WTC11 (cell line): ENCODE data around the gene OSBPL10. TPM values are rescaled to one million over a fixed set of nuclear protein-coding genes. Genes with fewer than 3 reads are reported as not detected.

Experiments used
- ATAC-seq: fragments of 200-7000 bp; cut with Tn5 transposase; 2 replicates; pipeline ENCODE4 v1.10.0; 2021; ENCODE audit warnings: mild to moderate bottlenecking, moderate library complexity
- CTCF ChIA-PET: fragments of 300-600 bp; sonication (Branson Sonifier 250); formaldehyde crosslinking; loops from one replicate; lab custom pipeline; 2021; ENCODE audit warnings: antibody characterized with exemption; lab: Charles Lee
- POLR2A ChIA-PET: fragments of 350-600 bp; sonication (Branson Sonifier 250); formaldehyde crosslinking; loops from one replicate; lab custom pipeline; 2021; ENCODE audit warnings: antibody characterized with exemption; lab: Charles Lee
- DNase-seq: peaks from one replicate; pipeline ENCODE4 v3.0.0; 2021; ENCODE audit warnings: low spot score
- H3K27ac Mint-ChIP-seq: 2 replicates; pipeline ENCODE4 v1.8.0; 2021; ENCODE audit warnings: mixed read lengths
- H3K27me3 Mint-ChIP-seq: 2 replicates; pipeline ENCODE4 v1.8.0; 2021; ENCODE audit warnings: low read depth, mild to moderate bottlenecking, moderate library complexity, mixed read lengths
- H3K36me3 Mint-ChIP-seq: 2 replicates; pipeline ENCODE4 v1.8.0; 2021; ENCODE audit warnings: mixed read lengths
- H3K4me1 Mint-ChIP-seq: 2 replicates; pipeline ENCODE4 v1.8.0; 2022; ENCODE audit warnings: mixed read lengths
- H3K4me3 Mint-ChIP-seq: 2 replicates; pipeline ENCODE4 v1.8.0; 2021; ENCODE audit warnings: mild to moderate bottlenecking, moderate library complexity, mixed read lengths
- H3K9me3 Mint-ChIP-seq: 2 replicates; pipeline ENCODE4 v1.8.0; 2021; ENCODE audit warnings: mixed read lengths
- AFF4 ChIP-seq: sonication (generic); formaldehyde crosslinking; IDR thresholded peaks from 2 replicates; pipeline ENCODE4 v1.8.1; 2023; ENCODE audit warnings: mild to moderate bottlenecking, missing genetic modification reagents, borderline replicate concordance
- AR ChIP-seq: fragments of 250-450 bp; sonication (Bioruptor Pico); IDR thresholded peaks from 2 replicates; pipeline ENCODE4 v1.9.0; 2021; ENCODE audit warnings: mild to moderate bottlenecking
- CDX4 ChIP-seq: fragments of 250-450 bp; sonication (Bioruptor Pico); IDR thresholded peaks from 2 replicates; pipeline ENCODE4 v1.9.0; 2021; ENCODE audit warnings: moderate library complexity, mild to moderate bottlenecking, inconsistent platforms, borderline replicate concordance
- E2F5 ChIP-seq: sonication (generic); formaldehyde crosslinking; IDR thresholded peaks from 2 replicates; pipeline ENCODE4 v1.8.1; 2022; ENCODE audit warnings: mild to moderate bottlenecking, moderate library complexity, missing genetic modification reagents
- ERG ChIP-seq: fragments of 250-450 bp; sonication (Bioruptor Pico); IDR thresholded peaks from 2 replicates; pipeline ENCODE4 v1.8.0; 2021; ENCODE audit warnings: mild to moderate bottlenecking
- FOXJ3 ChIP-seq: sonication (generic); formaldehyde crosslinking; IDR thresholded peaks from 2 replicates; pipeline ENCODE4 v1.9.0; 2021; ENCODE audit warnings: missing genetic modification reagents, mild to moderate bottlenecking, borderline replicate concordance
- GRHL2 ChIP-seq: fragments of 250-450 bp; sonication (Bioruptor Pico); IDR thresholded peaks from 2 replicates; pipeline ENCODE4 v1.8.0; 2022; ENCODE audit warnings: mild to moderate bottlenecking, moderate library complexity; ENCODE audit not compliant: insufficient replicate concordance, severe bottlenecking
- HMGA2 ChIP-seq: fragments of 250-450 bp; sonication (Bioruptor Pico); IDR thresholded peaks from 2 replicates; pipeline ENCODE4 v1.4.0; 2021; ENCODE audit warnings: mild to moderate bottlenecking, moderate library complexity
- IRF1 ChIP-seq: sonication (generic); formaldehyde crosslinking; IDR thresholded peaks from 2 replicates; pipeline ENCODE4 v1.8.0; 2023; ENCODE audit warnings: missing genetic modification reagents
- NR1H2 ChIP-seq: sonication (generic); formaldehyde crosslinking; IDR thresholded peaks from 2 replicates; pipeline ENCODE4 v1.9.0; 2021; ENCODE audit warnings: mild to moderate bottlenecking, moderate library complexity, missing genetic modification reagents
- NR2C2 ChIP-seq: sonication (generic); formaldehyde crosslinking; IDR thresholded peaks from 2 replicates; pipeline ENCODE4 v1.8.0; 2022; ENCODE audit warnings: mild to moderate bottlenecking, missing genetic modification reagents
- PRRX2 ChIP-seq: fragments of 250-450 bp; sonication (Bioruptor Pico); IDR thresholded peaks from 2 replicates; pipeline ENCODE4 v1.8.0; 2021; ENCODE audit warnings: mild to moderate bottlenecking
- SMAD4 ChIP-seq: sonication (generic); formaldehyde crosslinking; IDR thresholded peaks from 2 replicates; pipeline ENCODE4 v1.8.0; 2022; ENCODE audit warnings: mild to moderate bottlenecking, missing genetic modification reagents
- TCF7 ChIP-seq: sonication (generic); formaldehyde crosslinking; IDR thresholded peaks from 2 replicates; pipeline ENCODE4 v1.8.0; 2022; ENCODE audit warnings: mild to moderate bottlenecking, low read depth, missing genetic modification reagents, moderate library complexity
- ZNF219 ChIP-seq: sonication (generic); formaldehyde crosslinking; IDR thresholded peaks from 2 replicates; pipeline ENCODE4 v1.8.0; 2023; ENCODE audit warnings: missing genetic modification reagents, mild to moderate bottlenecking, borderline replicate concordance
- ZNF232 ChIP-seq: sonication (generic); formaldehyde crosslinking; IDR thresholded peaks from 2 replicates; pipeline ENCODE4 v1.8.0; 2022; ENCODE audit warnings: mild to moderate bottlenecking, missing genetic modification reagents
- ZNF423 ChIP-seq: fragments of 250-450 bp; sonication (Bioruptor Pico); IDR thresholded peaks from 2 replicates; pipeline ENCODE4 v2.1.2; 2022; ENCODE audit warnings: mild to moderate bottlenecking, moderate library complexity
- ZSCAN18 ChIP-seq: fragments of 250-450 bp; sonication (Bioruptor Pico); IDR thresholded peaks from 2 replicates; pipeline ENCODE4 v2.1.2; 2022; ENCODE audit warnings: mild to moderate bottlenecking, moderate library complexity
- total RNA-seq: library from RNA; stranded (reverse); gene quantifications from 3 replicates; pipeline ENCODE4 v1.2.3, GENCODE V29; 2021

The OSBPL10 gene
- total RNA-seq, 1 experiment from 2014 or later = 84.1 TPM

GRCh38 chr3:31777092-31777491, 204.0 kb downstream of the OSBPL10 start:
- no peak for DNase-seq
- H3K4me3 Mint-ChIP-seq = no peak overlapping the region
- H3K4me1 Mint-ChIP-seq = peaks cover 17% of the 10 kb centered on the region
- ATAC-seq = no peak
- POLR2A ChIA-PET = interaction anchor here (0.6 kb wide), 1 partner anchor 8 kb away, joined by 4 read pairs; no protein-coding TSS in a partner anchor
- H3K36me3 Mint-ChIP-seq = peaks cover 18% of the 10 kb centered on the region
- CTCF ChIA-PET = no interaction called here
- TF ChIP-seq AFF4 (CRISPR knock-in tag) = no peak
- no peak for TF ChIP-seq NR2C2
- no peak for TF ChIP-seq TCF7 (CRISPR knock-in tag)
- TF ChIP-seq PRRX2 (CRISPR knock-in tag) = no peak
- TF ChIP-seq ZNF232 (CRISPR knock-in tag) = no peak
- no peak for TF ChIP-seq ERG (CRISPR knock-in tag)
- TF ChIP-seq FOXJ3 (CRISPR knock-in tag) = no peak
- TF ChIP-seq E2F5 = no peak
- TF ChIP-seq SMAD4 (CRISPR knock-in tag) = no peak
- no peak for TF ChIP-seq GRHL2
- TF ChIP-seq NR1H2 (CRISPR knock-in tag) = no peak
- no peak for TF ChIP-seq ZSCAN18 (CRISPR knock-in tag)
- TF ChIP-seq IRF1 (CRISPR knock-in tag) = no peak
- TF ChIP-seq HMGA2 (CRISPR knock-in tag) = no peak
- peak overlapping the region; percentile 52; the same call in 1 of the 2 replicates for H3K27ac Mint-ChIP-seq
- peaks cover 31% of the 10 kb centered on the region for H3K9me3 Mint-ChIP-seq
- no peaks in the 10 kb centered on the region for H3K27me3 Mint-ChIP-seq

GRCh38 chr3:31776016-31776415, 205.0 kb downstream of the OSBPL10 start:
- CTCF ChIA-PET = no interaction called here
- Mint-ChIP-seq H3K27ac (no peak overlapping the region), H3K9me3 (peaks cover 20% of the 10 kb centered on the region), H3K4me3 (no peak overlapping the region)
- DNase-seq (no peak), ATAC-seq (no peak)
- TF ChIP-seq ZNF219 (CRISPR knock-in tag) (no peak), CDX4 (CRISPR knock-in tag) (no peak), ZNF423 (CRISPR knock-in tag) (no peak), AR (CRISPR knock-in tag) (no peak)
- TF ChIP-seq, all 79 proteins: peak for 0
- POLR2A ChIA-PET = no interaction called here
- H3K4me1 Mint-ChIP-seq = peaks cover 17% of the 10 kb centered on the region
- H3K36me3 Mint-ChIP-seq = peaks cover 18% of the 10 kb centered on the region
- no peaks in the 10 kb centered on the region for H3K27me3 Mint-ChIP-seq
